ENCODE data around the gene CNOT2. TPM values are rescaled to one million over a fixed set of nuclear protein-coding genes. Genes with fewer than 3 reads are reported as not detected.

The CNOT2 gene, protein sequence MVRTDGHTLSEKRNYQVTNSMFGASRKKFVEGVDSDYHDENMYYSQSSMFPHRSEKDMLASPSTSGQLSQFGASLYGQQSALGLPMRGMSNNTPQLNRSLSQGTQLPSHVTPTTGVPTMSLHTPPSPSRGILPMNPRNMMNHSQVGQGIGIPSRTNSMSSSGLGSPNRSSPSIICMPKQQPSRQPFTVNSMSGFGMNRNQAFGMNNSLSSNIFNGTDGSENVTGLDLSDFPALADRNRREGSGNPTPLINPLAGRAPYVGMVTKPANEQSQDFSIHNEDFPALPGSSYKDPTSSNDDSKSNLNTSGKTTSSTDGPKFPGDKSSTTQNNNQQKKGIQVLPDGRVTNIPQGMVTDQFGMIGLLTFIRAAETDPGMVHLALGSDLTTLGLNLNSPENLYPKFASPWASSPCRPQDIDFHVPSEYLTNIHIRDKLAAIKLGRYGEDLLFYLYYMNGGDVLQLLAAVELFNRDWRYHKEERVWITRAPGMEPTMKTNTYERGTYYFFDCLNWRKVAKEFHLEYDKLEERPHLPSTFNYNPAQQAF
- total RNA-seq, result 48.7 to 67.2 TPM (median 51.6 TPM) in 3 replicates
- long read RNA-seq, transcript CNOT2-201 (16 exons, 3,282 nt), result major isoform, 67 of 96 reads
- long read RNA-seq, partial matches to known transcripts, result 9 of 96 reads
- long read RNA-seq, other reads (novel, unspliced or antisense), result 19 of 96 reads

DNA sequence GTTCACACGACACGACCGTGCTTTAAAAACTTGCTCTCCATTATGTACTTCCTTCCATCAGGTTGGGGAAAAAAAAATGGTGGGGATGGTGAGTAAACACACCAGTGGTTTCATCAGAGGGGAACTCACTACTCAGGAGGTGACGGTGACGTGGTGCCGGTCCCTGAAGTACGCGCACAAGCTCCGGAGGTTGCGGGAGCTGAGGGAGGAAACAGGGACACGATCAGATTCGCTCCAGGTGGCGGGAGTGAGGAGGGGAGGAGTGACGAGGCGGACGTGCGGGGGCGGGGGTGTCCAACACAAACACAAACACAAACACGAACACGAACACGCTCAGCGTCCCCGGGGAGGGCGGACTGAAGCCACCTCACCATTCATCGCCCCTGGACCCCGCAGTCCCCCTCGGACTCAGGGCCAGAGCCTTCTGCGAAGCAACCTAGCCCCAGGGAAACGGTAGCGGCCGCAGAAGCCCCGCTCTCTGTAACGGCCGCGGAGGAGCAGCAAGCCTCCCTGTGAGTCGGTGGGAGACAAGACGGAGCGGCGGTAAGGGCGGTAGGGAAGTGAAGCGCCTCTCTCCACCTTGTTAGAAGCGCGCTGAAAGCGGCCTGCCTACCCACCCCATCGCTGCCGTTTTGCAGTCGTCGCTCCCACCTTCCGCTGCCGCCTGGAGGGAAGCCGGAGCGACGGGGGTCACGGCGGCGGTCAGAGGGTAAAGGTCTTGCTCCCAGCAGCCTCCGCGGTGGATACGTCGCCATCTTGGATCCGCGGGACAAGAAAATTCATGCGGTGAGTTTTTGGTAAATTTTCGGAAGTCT is at the start of gene CNOT2:
Gene CNOT2 (plus strand): TSS at position 739 of the 815 bp plus-strand sequence. CDS start 34,794 bp downstream, outside the sequence.
- Mint-ChIP-seq H3K36me3 (ENCODE audit: low read depth) (peaks cover 7% of the 10 kb centered on the region), H3K9me3 (ENCODE audit: low read depth) (no peaks in the 10 kb centered on the region), H3K4me1 (ENCODE audit: low read depth) (peaks cover 51% of the 10 kb centered on the region), H3K27me3 (ENCODE audit: low read depth) (no peaks in the 10 kb centered on the region), H3K4me3 (ENCODE audit: unreplicated experiment) (peak within 1 kb of the TSS; percentile 100), H3K27ac (ENCODE audit: unreplicated experiment) (peak within 1 kb of the TSS; percentile 99)
- TF ChIP-seq, protein P1, sequence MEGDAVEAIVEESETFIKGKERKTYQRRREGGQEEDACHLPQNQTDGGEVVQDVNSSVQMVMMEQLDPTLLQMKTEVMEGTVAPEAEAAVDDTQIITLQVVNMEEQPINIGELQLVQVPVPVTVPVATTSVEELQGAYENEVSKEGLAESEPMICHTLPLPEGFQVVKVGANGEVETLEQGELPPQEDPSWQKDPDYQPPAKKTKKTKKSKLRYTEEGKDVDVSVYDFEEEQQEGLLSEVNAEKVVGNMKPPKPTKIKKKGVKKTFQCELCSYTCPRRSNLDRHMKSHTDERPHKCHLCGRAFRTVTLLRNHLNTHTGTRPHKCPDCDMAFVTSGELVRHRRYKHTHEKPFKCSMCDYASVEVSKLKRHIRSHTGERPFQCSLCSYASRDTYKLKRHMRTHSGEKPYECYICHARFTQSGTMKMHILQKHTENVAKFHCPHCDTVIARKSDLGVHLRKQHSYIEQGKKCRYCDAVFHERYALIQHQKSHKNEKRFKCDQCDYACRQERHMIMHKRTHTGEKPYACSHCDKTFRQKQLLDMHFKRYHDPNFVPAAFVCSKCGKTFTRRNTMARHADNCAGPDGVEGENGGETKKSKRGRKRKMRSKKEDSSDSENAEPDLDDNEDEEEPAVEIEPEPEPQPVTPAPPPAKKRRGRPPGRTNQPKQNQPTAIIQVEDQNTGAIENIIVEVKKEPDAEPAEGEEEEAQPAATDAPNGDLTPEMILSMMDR (IDR thresholded peaks at IDR 0.05), result peak; percentile 8
- no peak for DNase-seq (ENCODE audit: low spot score)

DNA sequence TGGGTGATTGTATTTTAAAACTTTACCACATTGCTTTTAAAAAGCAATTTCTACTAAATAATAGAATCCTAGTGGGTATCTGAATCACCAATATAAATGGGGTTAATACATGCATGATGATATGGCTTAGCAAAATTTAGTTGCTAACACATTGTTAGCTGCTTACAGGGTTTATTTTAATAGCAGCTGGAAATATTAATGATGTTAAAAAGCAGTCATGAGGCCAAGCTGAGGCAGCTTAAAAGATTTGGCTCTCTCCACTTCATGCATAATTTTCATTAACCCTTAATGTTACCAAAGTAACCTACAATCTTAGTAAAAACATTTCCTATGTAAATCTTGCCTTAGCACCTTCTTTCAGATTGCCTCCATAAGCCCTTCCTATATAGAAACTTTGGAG is 49.2 kb upstream of the CNOT2 start:
- Mint-ChIP-seq H3K27me3 (ENCODE audit: low read depth) (no peaks in the 10 kb centered on the region), H3K36me3 (ENCODE audit: low read depth) (no peaks in the 10 kb centered on the region), H3K27ac (ENCODE audit: unreplicated experiment) (no peak overlapping the region), H3K4me1 (ENCODE audit: low read depth) (peaks cover 28% of the 10 kb centered on the region), H3K4me3 (ENCODE audit: unreplicated experiment) (no peak overlapping the region), H3K9me3 (ENCODE audit: low read depth) (peaks cover 2% of the 10 kb centered on the region)
- no peak for DNase-seq (ENCODE audit: low spot score)
- TF ChIP-seq, protein P1 (IDR thresholded peaks at IDR 0.05), result no peak

DNA sequence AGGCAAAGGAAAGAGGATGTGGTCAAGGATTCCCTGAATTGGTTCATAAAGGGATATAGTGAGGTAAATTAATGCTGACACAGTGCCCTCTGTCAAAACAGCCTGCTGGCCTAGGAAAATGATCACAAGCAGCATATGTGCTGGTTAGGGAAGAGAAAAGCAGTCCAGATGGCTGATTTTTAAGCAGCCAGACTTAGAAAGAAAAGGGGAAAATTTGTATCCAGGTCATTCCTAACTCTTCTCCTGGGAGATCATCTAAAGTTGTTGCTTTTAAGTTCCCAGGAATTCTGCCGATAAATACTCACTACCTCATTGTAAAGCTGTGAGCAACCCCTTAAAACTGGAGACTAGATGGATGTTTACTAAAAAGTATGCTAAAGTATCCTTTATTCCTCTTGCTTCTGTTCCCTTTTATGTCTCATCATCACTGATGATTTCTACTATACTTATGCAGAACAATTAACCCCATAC is 46.4 kb upstream of the CNOT2 start:
- no peaks in the 10 kb centered on the region for H3K9me3 Mint-ChIP-seq (ENCODE audit: low read depth)
- H3K36me3 Mint-ChIP-seq (ENCODE audit: low read depth), result no peaks in the 10 kb centered on the region
- H3K27ac Mint-ChIP-seq (ENCODE audit: unreplicated experiment), result peak overlapping the region; percentile 76
- DNase-seq (ENCODE audit: low spot score), result no peak
- H3K27me3 Mint-ChIP-seq (ENCODE audit: low read depth), result no peaks in the 10 kb centered on the region
- TF ChIP-seq, protein P1 (IDR thresholded peaks at IDR 0.05), result no peak
- H3K4me1 Mint-ChIP-seq (ENCODE audit: low read depth), result peaks cover 19% of the 10 kb centered on the region
- H3K4me3 Mint-ChIP-seq (ENCODE audit: unreplicated experiment), result no peak overlapping the region

DNA sequence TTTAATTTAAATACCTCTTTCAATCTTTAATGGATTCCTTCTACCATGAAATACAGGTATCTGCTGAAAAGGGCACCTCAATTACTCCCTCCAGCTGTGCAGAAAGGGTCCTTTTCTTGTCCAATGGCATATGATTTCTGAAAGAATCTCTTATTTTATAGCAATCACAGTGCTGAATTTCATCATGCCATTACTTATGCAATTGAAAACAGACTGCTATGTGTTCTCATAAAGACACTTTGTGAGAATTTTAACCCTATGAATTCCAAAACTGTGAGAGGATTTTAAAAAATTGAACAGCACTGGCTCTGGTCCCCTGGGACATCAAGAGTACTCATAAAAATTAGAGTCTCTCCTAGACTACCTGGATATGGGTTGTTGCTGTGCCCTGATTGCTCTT is 45.9 kb upstream of the CNOT2 start:
- H3K4me3 Mint-ChIP-seq (ENCODE audit: unreplicated experiment), result no peak overlapping the region
- no peaks in the 10 kb centered on the region for H3K9me3 Mint-ChIP-seq (ENCODE audit: low read depth)
- no peaks in the 10 kb centered on the region for H3K27me3 Mint-ChIP-seq (ENCODE audit: low read depth)
- no peak for DNase-seq (ENCODE audit: low spot score)
- TF ChIP-seq, protein P1 (IDR thresholded peaks at IDR 0.05), result no peak
- H3K4me1 Mint-ChIP-seq (ENCODE audit: low read depth), result peaks cover 19% of the 10 kb centered on the region
- H3K27ac Mint-ChIP-seq (ENCODE audit: unreplicated experiment), result peak overlapping the region; percentile 76
- no peaks in the 10 kb centered on the region for H3K36me3 Mint-ChIP-seq (ENCODE audit: low read depth)

DNA sequence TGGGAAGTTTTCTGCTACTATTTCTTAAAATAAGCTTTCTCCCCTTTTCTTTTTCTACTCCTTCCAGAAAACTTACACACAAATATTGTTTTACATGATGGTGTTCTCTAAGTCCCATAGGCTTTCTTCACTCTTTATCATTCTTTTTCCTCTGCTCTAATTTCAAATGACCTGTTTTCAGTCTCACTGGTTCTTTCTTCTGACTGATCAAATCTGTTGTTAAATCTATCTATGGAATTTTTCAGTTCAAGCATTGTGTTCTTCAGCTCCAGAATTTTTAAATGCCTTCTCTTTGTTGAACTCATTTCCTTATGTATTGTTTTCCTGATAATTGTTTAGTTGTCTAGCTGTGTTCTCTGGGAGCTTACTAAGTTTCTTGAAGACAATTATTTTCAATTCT is 29.5 kb upstream of the CNOT2 start:
- Mint-ChIP-seq H3K4me1 (ENCODE audit: low read depth) (no peaks in the 10 kb centered on the region), H3K4me3 (ENCODE audit: unreplicated experiment) (no peak overlapping the region), H3K36me3 (ENCODE audit: low read depth) (peaks cover 17% of the 10 kb centered on the region), H3K27me3 (ENCODE audit: low read depth) (no peaks in the 10 kb centered on the region), H3K9me3 (ENCODE audit: low read depth) (peaks cover 42% of the 10 kb centered on the region), H3K27ac (ENCODE audit: unreplicated experiment) (no peak overlapping the region)
- TF ChIP-seq, protein P1 (IDR thresholded peaks at IDR 0.05), result no peak
- DNase-seq (ENCODE audit: low spot score), result no peak
